CD4-positive, alpha-beta T cell treated with Interleukin-12 subunit alpha and Interleukin-12 subunit beta, for 1 hour (primary cell): Measurements from ENCODE around the gene NTHL1.
"Not testable (repeated sequence)": the region's sequence is repeated elsewhere in the genome, so short reads cannot be mapped to it uniquely, and the experiment has no call there.

Source experiments
- DNase-seq: peaks from one replicate; pipeline ENCODE4 v3.0.0-alpha.2; 2020

NTHL1 gene

DNA sequence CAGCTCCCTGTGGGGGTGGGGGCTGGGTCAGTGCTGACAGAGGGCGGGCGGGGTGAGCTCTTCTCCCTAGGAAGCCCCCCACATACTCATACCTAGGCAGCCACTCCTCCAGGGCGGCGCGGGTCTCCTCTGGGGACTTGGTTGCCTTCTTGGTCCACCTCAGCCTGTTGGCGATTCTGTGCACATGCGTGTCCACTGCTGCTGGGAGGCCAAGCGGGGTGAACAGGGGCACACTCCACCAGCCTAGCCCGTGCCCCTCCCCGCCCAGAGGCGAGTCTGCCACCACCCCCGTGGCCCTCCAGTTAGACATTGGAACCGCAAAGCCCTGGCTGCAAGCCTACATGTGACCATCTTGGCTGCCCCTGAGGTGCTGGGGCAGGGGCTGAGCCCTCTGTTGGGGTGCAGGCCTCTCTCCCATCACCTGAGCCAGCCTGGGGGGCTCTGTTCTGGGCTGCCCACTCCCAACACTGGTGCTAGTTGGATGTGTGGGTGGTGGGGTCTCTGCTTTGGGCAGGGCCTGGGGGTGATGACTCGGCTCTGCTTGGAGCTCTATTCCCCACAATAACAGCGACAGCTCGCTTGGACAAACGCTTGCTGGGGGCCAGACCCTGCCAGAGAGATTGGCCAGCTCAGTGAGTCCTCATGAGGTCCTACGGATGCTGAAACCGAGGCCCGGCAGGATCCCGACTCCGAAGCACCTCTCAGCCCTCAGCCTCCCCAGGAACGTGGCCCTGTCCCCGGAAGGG lies 7.4 kb downstream of the NTHL1 start:
- DNase-seq: no peak

DNA sequence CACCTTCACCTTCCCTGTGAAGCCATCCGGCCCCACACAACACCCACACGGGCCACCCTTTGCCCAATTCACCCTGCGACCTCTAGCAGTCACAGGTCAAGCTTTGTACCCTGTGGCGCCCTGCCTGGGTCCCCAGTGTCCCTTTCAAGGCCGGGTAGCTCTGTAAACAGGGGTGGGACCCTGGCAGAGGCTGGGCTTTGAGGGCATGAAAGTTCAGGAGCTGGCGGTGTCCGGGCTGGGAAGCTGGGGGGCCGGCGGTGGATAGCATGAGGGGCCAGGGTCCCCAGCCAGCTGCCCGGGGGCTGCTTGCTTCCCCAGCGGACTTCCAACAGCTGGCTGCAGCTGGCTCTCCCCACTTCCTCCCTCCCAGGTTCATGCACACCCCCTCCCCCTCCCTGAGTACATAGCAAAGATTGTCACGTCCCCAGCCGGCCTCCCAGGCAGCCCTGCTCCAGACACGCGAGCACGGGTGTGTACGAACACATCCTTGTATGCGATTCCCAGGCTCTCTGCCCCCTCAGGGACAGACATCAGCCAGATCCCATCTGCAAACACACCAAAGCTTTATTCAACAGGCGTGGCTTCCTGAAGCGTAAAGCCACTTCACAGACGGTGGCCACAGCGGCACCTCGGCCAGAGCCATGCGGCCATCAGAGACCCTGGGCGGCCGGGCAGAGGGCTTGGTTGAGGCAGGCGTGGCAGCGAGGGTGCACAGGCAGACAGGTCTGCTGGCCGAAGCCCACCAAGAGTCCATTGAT lies 8.2 kb downstream of the NTHL1 start:
- DNase-seq: no peak

DNA sequence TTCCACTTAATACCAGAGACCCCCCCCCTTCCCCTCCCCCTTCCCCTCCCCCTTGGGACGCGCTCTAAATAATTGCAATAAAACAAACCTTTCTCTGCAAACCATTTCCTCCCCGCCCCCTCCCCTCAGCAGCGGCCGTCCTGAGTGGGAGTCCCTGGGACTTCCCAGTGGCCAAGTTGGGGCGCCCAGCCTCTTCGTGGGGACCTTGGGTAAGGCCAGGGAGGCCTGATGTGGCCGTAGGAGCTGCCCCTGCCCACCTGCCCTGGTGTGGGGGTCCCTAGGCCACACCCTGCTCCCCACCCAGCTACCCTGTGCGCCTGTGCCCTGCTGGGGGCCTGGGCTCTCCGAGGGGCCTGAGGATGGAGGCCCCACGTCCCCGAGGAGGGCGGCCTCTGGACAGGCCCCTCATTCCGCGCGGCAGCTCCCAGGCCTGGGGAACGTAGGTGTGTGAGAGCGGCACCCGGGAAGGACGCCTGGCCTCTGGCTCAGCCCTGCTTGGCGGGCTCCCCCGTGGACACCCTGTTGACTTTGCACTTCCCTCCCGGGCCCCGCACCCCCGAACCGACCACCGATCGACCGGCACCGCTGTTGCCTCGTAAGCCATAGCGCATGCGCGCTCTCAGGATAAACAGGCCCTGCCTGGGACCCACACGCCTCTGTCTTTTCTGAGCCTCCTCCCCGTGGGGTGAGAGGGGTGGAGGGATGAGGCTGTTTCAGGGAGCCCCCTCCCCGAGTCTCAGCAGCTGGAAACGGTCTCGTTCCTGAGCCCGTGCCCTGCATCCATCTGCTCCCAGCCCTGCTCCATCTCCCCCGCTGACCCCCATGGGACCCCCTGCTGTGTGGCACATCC lies 9.0 kb downstream of the NTHL1 start:
- no peak for DNase-seq

DNA sequence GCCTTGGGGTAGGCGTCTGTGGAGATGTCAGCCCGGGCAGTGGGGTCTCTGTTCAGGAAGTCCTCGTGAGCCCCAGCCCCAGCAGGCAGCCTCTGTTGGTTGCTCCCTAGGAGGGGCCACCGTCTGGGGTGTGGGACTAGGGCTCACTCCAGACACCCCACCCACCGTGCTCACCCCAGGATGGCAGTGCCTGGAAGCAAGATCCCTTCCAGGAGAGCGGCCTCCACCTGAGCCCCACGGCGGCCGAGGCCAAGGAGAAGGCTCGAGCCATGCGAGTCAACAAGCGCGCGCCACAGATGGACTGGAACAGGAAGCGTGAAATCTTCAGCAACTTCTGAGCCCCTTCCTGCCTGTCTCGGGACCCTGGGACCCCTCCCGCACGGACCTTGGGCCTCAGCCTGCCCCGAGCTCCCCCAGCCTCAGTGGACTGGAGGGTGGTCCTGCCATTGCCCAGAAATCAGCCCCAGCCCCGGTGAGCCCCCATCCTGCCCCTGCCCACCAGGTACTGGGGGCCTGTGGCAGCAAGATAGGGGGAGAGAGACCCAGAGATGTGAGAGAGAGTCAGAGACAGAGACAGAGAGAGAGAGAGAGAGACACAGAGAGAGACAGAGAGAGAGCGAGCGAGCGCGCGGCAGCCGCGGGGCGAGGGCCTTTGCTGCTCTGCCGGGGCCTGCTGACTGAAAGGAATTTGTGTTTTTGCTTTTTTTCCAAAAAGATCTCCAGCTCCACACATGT lies 9.8 kb downstream of the NTHL1 start:
- no peak for DNase-seq

DNA sequence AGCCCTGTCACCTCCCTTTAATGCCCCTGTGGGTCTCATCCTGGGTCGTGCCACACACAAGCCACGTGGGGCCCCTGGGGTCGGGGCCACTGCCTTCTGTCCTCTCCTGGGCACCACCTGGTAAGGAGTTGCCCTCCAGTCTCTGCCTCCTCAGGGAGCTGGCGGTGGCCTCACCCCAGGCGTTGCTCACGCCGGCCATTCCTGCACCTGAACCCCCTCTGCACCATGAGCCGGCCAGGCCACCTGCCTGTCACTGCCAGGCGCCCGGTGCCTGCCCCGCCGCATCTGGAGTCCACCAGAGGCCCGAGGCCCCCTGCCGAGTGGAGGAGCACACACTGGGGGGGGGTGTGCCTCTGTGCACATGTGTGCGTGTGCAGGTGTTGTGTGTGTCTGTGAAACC lies 10.5 kb downstream of the NTHL1 start:
- DNase-seq: no peak

DNA sequence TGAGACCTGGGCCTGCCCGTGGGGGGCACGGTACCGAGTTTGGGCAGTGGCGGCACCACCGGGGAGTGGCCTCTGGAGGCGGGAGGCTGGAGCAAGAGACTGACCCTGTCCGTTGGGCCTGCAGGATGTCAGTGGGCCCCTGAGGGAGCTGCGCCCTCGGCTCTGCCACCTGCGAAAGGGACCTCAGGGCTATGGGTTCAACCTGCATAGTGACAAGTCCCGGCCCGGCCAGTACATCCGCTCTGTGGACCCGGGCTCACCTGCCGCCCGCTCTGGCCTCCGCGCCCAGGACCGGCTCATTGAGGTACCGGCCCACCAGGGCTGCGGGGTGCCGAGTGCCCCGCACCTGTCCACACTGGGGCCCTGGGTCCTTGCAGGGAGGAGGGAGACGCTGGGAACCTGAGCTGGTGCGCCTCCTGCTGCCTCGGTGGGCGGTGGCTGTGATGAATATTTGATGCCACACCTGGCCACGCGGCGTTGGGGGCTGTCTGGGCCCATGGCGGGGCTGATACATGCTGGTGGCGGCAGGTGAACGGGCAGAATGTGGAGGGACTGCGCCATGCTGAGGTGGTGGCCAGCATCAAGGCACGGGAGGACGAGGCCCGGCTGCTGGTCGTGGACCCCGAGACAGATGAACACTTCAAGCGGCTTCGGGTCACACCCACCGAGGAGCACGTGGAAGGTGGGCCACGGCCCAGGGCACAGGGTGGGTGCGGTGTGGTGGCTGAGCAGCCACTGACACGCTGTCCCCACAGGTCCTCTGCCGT lies 11.3 kb downstream of the NTHL1 start:
- no peak for DNase-seq

DNA sequence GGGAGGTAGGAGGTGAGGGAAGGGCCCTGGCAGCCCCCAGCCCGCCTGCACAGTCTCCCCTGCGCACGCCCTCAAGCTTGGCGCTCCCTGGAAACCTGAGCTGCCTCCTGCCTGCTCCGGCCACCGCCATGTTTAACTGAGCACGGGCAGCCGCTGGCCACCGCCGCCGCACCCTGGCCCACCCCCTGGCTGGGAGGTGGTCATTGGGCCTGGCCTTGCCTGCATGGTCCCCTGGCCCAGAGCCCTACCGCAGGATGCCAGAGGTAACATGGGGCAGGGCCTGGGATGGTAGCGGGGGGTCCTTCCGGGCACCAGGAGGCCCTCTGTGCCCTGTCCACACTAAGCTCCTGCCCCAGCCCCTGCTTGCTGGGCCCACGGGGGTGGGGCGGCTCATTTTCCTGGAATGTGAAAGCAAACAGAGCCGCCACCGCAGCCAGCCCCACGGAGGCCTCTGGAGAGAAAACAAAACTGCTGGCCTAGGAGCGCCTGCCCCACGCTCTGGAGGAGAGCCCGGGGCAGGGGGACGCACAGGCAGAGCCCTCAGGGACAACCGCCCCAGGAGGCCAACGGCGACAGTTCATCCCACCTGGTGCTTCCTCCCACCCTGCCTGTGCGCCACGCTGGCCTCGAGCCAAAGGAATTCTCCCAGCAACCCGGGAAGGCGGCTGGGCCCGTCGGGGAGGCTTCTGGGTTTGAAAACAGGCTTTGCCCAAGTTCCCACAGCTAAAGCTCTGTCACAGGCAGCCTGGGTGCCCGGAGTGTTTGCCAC lies 12.0 kb downstream of the NTHL1 start:
- DNase-seq: no peak

DNA sequence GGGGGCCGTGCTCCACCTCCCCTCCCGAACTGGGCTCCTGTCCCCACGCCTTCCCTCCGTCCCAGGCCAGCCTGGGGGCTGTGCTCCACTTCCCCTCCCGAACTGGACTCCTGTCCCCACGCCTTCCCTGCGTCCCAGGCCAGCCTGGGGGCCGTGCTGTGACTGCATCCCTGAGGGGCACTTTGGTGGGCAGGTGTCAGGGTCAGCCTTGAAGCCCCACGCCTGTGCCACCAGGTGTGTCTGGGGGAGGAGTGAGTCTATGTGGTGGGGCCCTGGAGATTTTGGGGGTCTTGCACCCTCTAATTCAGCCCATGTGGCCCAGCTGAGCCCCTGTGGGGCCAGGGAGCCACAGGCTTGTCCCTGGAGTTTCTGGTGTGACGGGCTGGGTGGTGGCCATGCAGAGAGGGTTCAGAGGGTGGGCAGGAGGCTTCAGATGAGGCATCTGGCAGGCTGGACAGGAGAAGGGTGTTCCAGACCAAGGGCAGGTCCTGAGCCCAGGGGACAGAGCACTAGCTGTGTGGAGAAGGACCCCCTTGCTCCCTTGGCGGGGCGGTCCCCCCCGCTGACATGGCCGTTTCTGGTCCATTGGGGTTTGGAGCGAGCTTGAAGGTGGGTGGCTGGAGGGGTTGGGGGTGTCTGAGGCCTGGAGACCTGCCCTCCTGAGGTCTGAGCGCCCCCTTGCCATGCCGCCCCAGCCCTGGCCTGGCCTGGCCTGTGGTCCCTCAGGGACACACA lies 12.8 kb downstream of the NTHL1 start:
- no peak for DNase-seq

DNA sequence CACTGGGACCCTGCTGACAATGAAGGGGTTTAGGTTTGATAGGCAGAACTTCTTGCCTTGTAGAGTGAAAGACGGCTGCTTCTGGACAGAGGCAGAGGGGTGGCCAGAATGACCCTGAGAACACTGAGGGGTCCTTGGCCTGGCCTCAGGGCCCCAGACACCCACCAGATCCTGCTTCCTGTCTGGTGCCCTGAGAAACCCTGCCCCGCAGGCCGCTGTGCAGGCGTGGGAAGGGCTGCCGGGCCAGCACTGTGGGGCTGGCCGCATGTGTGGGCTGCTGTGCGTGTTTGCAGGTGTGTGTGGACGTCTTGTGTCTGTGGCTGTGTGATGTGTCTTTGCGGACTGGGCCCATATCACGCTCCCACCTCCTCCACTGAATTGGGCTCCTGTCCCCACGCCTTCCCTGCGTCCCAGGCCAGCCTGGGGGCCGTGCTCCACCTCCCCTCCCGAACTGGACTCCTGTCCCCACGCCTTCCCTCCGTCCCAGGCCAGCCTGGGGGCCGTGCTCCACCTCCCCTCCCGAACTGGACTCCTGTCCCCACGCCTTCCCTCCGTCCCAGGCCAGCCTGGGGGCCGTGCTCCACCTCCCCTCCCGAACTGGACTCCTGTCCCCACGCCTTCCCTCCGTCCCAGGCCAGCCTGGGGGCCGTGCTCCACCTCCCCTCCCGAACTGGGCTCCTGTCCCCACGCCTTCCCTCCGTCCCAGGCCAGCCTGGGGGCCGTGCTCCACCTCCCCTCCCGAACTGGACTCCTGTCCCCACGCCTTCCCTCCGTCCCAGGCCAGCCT lies 13.5 kb downstream of the NTHL1 start:
- DNase-seq: not testable (repeated sequence)

DNA sequence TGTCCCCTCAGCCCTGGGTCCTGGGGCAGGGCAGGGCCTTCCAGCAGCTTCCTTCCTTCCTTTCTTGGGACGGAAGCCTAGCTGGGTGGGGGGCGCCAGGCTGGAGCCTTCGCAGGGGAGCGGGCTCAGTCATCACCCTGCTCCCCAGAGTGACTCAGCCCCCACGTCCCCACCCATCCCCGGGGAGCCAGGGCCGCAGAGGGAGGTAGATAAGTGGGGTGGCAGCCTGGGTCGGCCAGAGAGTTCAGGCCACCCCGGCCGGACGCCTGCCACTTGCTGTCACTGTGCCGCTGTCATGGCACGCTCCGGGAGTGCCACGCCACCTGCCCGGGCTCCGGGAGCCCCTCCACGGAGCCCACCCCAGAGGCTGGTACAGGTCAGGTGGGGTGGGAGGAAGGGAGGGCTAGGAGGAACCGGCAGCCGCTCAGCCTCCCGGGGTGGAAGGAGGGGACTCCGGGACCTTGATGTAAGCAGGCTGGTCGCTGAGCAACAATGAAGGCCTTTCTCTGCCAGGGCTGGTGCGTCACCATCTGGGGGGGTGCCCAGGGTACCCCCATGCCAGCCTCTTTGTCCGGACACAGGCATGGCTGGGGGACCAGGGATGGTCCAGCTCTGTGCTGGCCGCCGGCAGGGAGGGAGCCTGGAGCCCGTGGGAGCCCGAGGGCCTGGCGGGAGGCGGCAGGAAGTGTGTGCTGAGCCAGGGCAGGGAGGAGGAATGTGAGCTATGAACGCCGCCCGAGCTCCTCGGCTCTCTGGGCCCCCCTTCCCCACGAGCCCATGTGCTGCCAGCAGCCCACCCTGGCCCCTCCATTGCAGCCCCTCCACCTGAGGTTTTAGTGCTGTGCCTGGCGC lies 14.4 kb downstream of the NTHL1 start:
- no peak for DNase-seq

DNA sequence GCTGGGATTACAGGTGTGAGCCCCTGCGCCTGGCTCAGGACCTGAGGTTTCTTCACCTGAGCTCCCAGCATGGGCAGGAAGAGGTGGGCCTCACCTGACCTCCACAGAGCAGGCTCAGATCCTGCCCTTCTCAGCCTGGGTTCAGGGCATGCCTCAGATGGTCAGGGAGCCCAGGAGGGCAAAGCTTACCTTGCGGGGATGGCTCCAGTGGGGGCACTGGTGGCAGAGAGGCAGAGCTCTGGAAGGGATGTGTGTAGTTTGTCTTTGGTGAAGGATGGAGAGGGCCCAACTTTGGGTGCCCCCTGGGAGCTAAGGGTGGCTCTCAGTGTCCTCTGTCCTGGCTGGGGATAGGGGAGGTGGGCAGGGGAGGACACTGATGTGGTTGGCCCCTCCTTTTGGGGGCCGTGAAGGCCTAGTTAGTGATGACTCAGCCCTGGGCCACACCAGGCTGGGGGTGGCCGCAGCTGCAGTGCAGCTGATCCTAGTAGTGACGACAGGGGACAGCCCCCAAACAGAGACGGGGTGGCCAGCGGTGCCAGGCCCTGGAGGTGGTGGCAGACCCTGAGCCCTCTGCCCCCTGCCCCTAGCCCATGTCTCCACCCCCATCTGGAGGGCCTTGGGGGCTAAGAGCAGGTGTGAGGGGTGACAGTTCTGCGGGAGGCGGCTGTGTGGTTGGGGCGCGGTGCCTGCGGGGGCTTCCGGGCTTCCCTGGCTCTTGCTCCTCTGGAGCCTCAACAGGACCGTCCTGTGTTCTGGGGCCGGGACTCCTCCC lies 15.2 kb downstream of the NTHL1 start:
- no peak for DNase-seq

DNA sequence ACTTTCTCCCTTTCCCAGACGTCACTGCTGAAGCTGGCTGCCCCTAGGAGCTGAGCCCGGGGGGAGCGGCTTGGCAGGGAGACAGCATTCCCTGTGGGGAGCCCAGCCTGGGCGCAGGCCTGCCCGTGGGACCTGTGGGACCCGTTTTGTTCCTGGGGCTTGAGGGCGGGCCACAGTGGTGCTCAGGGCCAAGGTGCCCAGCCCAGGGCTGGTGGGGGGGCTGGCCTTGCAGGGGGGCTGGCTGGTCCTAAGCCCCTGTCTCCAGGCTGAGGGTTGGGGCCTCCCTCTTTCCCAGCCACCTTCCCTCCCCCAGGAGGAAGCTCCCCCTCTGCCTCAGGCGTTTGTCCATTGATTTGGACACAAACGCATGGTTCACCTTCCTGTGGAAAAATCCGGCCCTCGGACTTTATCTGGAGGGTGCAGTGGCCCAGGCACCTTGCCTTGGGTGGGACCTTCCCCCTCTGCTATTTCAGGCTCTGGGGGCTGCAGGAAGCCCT lies 16.5 kb downstream of the NTHL1 start:
- DNase-seq: no peak

DNA sequence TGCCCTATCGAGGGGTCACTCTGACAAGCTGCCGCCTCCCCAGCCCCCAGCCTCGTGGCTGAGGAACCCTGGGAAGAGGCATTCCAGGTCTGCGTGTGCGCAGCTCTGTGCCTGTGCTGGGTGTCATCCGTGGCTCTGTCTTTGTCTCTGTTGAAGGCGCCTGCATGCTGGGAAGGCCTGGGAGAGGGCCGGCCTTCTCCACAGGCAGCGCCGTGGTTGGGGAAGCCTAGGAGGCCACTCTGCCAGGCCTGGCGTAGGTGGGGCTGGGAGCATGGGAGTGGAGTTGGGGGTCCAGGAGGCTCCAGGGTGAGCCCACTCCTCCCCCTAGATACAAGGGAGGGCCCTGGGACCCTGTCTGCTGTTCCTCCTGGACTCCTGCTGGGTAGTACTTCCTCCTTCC lies 17.6 kb downstream of the NTHL1 start:
- DNase-seq: no peak

DNA sequence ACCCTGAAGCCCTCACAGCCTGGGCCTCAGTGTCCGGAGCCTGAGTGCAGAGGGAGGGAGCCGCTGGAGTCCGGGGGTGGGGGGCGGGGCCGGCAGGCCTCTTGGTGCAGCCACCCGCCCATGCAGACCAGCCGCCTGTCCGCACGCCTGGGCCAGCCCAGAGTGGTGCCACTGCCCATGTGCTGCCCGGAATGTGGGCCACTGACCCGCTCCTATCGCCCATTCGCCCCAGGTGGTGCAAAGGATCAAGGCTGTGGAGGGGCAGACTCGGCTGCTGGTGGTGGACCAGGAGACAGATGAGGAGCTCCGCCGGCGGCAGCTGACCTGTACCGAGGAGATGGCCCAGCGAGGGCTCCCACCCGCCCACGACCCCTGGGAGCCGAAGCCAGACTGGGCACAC lies 18.3 kb downstream of the NTHL1 start:
- no peak for DNase-seq

DNA sequence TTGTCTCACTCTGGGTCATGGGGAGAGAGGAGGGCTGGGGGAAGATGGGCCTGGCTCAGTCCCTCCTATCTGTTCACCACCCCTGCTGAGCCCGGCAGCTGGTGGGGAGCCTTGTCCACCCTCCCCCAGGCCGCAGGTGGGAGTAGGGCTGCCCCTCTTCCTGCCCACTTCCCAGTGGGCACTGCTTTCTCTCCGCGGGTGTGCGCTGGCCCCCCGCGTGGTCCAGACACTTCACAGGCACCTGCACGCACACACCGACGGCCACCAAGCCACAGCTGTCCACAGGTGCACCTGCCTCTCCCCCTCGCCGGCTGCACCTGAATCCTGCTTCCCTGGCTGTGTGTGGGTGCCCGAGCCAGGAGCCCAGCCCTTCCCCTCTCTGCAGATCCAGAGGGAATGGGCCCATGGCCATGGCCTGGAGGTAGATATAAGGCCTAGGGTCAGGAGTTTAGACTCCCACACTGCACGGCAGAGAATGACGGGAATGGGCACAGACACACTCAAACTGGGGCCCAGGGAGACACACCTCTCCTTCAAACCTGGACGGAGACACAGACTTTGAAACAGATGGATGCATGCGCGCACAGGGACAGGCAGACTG lies 18.9 kb downstream of the NTHL1 start:
- DNase-seq: no peak

DNA sequence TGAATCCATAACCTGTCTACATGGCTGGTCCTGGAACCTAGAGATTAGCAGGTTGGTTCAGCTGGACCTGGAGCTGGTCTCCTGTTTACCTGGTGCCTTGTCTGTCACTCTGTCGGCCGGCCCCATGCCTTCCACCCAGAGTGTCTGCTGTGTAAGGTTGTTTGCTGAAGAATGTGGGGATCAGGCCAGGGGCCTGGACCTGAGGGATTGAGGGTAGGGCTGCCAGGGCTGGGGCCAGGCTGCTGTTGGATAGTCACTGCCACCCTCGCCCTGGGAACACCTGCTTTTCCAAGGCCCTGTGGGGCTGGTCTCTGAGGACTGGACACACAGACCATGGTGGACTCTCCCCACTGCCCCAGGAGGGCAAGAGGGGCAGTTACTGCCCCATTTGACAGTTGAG lies 19.5 kb downstream of the NTHL1 start:
- no peak for DNase-seq
